Brain microvascular endothelial cell (primary cell): ENCODE data around the gene MYO18B.

Experiments used
- DNase-seq: peaks from one replicate; pipeline ENCODE4 v3.0.0-alpha.2; 2020
- H3K27ac ChIP-seq: fragments of 250-450 bp; sonication (Bioruptor Pico); 2 replicates; pipeline ENCODE4 v1.5.1; 2020; ENCODE audit warnings: mild to moderate bottlenecking, moderate library complexity
- H3K27me3 ChIP-seq: fragments of 250-450 bp; sonication (Bioruptor Pico); replicated peaks from 2 replicates; pipeline ENCODE4 v1.5.1; 2020; ENCODE audit warnings: mild to moderate bottlenecking
- H3K36me3 ChIP-seq: fragments of 250-450 bp; sonication (Bioruptor Pico); replicated peaks from 2 replicates; pipeline ENCODE4 v1.5.1; 2020; ENCODE audit warnings: mild to moderate bottlenecking
- H3K4me3 ChIP-seq: 2 replicates; pipeline ENCODE4 v1.5.1; 2011; ENCODE audit warnings: low read depth, mild to moderate bottlenecking, control low read depth, low read length, moderate library complexity
- in situ Hi-C: cut with HindIII; loops from 2 replicates; pipeline ENCODE4 v1.10.0; 2017; ENCODE audit warnings: low sequenced_read_pairs, low pct_ligation_motif_present
- TF ChIP-seq, protein P1 (sequence below): IDR thresholded peaks from 2 replicates; pipeline ENCODE4 v1.5.1; 2011; ENCODE audit warnings: low read depth, mild to moderate bottlenecking, moderate library complexity, low read length, control low read depth, inconsistent platforms; ENCODE audit errors: missing control alignments

The MYO18B gene

DNA sequence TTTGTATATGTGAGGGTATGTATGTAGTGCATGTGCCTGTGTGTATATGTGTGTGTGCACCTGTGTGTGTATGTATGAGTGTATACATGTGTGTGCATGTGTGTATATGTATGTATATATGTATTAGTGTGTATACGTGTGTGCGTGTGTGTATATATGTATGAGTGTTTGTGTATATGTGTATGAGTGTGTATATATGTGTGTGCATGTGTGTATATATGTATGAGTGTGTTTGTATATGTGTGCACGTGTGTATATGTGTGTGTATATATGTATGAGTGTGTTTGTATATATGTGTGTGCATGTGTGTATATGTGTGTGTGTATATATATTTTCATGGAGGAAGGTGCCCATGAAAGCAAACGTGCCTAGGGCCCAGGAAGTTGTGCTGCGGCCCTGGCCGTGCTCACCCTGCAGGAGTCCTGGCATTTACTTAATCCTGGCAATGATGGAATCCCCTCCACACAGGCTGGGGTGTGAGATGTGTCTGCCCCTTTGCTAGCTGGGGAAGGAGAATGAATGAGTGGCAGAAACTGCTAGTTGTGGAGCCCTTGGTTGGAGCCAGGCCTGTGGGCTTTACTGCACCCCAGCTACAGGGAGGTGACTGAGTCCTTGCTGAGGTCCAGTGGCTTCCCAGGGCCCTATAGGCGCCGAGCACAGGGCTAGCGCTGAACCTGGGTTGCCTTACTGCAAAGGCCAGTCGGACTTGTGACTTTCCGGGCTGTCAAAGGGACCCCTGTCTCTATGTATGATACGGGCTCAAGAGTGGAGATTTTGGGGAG, 97.2 kb downstream of the MYO18B start:
- Histone ChIP-seq H3K27me3 (no peaks in the 10 kb centered on the region), H3K27ac (no peak overlapping the region), H3K4me3 (no peak overlapping the region), H3K36me3 (no peaks in the 10 kb centered on the region)
- DNase-seq: no peak
- TF ChIP-seq, protein P1, sequence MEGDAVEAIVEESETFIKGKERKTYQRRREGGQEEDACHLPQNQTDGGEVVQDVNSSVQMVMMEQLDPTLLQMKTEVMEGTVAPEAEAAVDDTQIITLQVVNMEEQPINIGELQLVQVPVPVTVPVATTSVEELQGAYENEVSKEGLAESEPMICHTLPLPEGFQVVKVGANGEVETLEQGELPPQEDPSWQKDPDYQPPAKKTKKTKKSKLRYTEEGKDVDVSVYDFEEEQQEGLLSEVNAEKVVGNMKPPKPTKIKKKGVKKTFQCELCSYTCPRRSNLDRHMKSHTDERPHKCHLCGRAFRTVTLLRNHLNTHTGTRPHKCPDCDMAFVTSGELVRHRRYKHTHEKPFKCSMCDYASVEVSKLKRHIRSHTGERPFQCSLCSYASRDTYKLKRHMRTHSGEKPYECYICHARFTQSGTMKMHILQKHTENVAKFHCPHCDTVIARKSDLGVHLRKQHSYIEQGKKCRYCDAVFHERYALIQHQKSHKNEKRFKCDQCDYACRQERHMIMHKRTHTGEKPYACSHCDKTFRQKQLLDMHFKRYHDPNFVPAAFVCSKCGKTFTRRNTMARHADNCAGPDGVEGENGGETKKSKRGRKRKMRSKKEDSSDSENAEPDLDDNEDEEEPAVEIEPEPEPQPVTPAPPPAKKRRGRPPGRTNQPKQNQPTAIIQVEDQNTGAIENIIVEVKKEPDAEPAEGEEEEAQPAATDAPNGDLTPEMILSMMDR: no peak
- in situ Hi-C loops: no loop called here

DNA sequence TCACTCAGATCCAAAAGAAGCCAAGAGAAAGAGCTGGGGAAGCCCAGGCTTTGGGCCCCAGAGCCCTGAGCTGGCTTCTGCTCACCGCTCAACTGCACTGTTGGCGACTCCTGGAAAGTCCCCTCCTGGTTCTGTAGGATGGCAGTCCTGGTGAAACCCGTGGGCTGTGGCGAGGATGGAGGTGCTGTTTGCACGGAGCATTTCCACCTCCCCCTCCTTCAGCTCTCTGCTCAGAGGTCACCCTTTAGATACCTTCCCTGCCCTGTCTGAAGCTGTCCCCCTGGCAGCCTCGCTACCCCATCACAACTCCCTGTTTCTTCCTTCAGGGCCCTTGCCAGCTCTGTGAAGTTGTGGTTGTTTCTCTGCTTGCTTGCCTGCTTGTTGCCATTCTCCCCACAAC, 97.8 kb downstream of the MYO18B start:
- TF ChIP-seq, protein P1: no peak
- in situ Hi-C loops: no loop called here
- Histone ChIP-seq H3K27ac (no peak overlapping the region), H3K36me3 (no peaks in the 10 kb centered on the region), H3K4me3 (no peak overlapping the region), H3K27me3 (no peaks in the 10 kb centered on the region)
- no peak for DNase-seq

DNA sequence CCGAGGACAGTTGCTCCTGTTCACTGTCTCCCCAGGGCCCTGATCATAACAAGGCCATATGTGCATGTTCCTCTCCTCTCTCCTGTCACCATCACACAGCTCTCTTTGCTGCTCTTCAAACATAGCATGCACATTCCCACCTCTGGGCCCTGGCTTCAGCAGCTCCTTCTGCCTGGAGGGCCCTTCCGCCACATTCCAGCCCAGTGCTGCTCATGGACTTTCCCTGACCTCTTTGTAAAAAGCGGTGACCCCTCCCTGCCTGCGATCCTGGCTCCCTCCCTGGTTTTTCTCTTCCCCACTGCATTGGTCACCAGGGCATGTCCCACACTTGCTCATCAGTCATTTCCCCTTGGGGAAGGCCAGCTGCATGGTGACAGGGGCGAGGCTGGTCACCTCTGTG, 98.2 kb downstream of the MYO18B start:
- Histone ChIP-seq H3K27me3 (no peaks in the 10 kb centered on the region), H3K36me3 (no peaks in the 10 kb centered on the region), H3K4me3 (no peak overlapping the region), H3K27ac (no peak overlapping the region)
- TF ChIP-seq, protein P1: no peak
- no peak for DNase-seq
- in situ Hi-C loops: no loop called here

DNA sequence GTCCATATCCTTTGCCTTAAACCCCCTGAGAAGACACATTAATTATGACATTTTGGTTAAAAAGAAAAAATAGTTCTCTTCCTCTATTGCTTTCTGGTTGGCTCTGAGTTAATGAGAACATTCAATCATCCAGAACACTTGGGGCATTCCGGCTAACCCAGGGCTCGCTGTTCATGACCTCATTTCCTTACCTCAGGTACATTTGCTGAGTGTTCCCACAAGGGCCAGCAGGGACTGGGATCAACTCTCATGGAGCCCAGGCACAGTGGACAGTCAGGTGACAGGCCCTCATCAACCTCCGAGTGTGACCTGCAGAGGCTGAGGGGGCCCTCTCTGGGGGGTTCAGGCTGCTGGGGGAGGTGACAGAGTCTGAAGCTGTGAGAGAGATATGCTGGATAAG, 98.9 kb downstream of the MYO18B start:
- in situ Hi-C loops: no loop called here

DNA sequence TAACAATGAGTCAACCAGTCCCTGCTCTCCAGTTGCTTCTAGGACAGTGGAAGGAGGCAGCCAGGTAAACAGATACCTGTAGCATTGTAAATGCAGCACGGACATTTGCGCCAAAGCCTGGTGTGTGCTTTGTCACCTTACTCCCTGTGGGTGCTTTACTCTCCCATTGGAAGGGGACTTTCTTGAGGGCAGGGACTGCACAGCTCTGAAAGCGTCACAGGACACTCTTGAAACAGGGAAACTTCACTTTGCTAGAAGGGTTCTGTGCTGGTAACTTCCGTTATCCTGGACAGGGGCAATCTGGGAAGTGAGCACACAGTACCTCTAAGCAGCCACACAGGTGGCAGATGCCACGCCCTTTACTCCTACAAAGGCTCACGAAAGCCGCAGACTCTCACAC, 99.8 kb downstream of the MYO18B start:
- H3K36me3 ChIP-seq: no peaks in the 10 kb centered on the region
- DNase-seq: no peak
- TF ChIP-seq, protein P1: no peak
- H3K27me3 ChIP-seq: no peaks in the 10 kb centered on the region
- H3K4me3 ChIP-seq: no peak overlapping the region
- in situ Hi-C loops: no loop called here
- H3K27ac ChIP-seq: no peak overlapping the region

More for the DNA sequence above, 98.9 kb downstream of the MYO18B start:
- Histone ChIP-seq H3K36me3 (no peaks in the 10 kb centered on the region), H3K4me3 (no peak overlapping the region), H3K27ac (no peak overlapping the region), H3K27me3 (no peaks in the 10 kb centered on the region)
- no peak for DNase-seq
- TF ChIP-seq, protein P1: no peak
